Mesenchymal stem cell (in vitro differentiated cells and primary cell): ENCODE results near the gene OR2M5.

Experiments used
- DNase-seq: peaks from one replicate; pipeline ENCODE4 v3.0.0-alpha.2; 2013
- H2AFZ ChIP-seq: one replicate; pipeline ENCODE4 v1.6.1; 2013; ENCODE audit warnings: low read depth, mild to moderate bottlenecking, control low read depth, inconsistent platforms, low read length, moderate library complexity
- H2AK5ac ChIP-seq: 2 replicates; pipeline ENCODE4 v1.6.1; 2013; ENCODE audit warnings: low read length, moderate library complexity, mild to moderate bottlenecking, inconsistent platforms; ENCODE audit not compliant: severe bottlenecking
- H2BK120ac ChIP-seq: one replicate; pipeline ENCODE4 v1.6.1; 2013; ENCODE audit warnings: low read depth, mild to moderate bottlenecking, inconsistent platforms, low read length, moderate library complexity
- H2BK12ac ChIP-seq, 2 experiments: one replicate each; pipeline ENCODE4 v1.6.1; 2013; ENCODE audit warnings: inconsistent platforms in 2 of 2, low read length in 2 of 2, mild to moderate bottlenecking in 2 of 2, moderate library complexity in 2 of 2, control low read depth in 1 of 2
- H2BK15ac ChIP-seq: one replicate; pipeline ENCODE4 v1.6.1; 2013; ENCODE audit warnings: mild to moderate bottlenecking, low read depth, inconsistent platforms; ENCODE audit not compliant: poor library complexity, severe bottlenecking
- H2BK5ac ChIP-seq: 2 replicates; pipeline ENCODE4 v1.6.1; 2013; ENCODE audit warnings: low read depth, mild to moderate bottlenecking, low read length, control low read depth, inconsistent platforms; ENCODE audit not compliant: poor library complexity, severe bottlenecking
- H3K14ac ChIP-seq, 2 experiments: one replicate each; pipeline ENCODE4 v1.6.1; 2013; ENCODE audit warnings: inconsistent platforms in 2 of 2, low read length in 2 of 2, control low read depth in 1 of 2, mild to moderate bottlenecking in 1 of 2, moderate library complexity in 1 of 2
- H3K18ac ChIP-seq, 2 experiments: one replicate each; pipeline ENCODE4 v1.6.1; 2013; ENCODE audit warnings: inconsistent platforms in 2 of 2, low read length in 2 of 2, control low read depth in 1 of 2, low read depth in 1 of 2, mild to moderate bottlenecking in 1 of 2
- H3K23ac ChIP-seq, 2 experiments: one replicate each; pipeline ENCODE4 v1.6.1; 2013; ENCODE audit warnings: inconsistent platforms in 2 of 2, low read length in 2 of 2, mild to moderate bottlenecking in 2 of 2, moderate library complexity in 2 of 2, control low read depth in 1 of 2
- H3K27ac ChIP-seq: 2 replicates; pipeline ENCODE4 v1.5.1; 2013; ENCODE audit warnings: mild to moderate bottlenecking, moderate library complexity, low read length, control low read depth, inconsistent platforms; ENCODE audit not compliant: poor library complexity, severe bottlenecking
- H3K27me3 ChIP-seq, 2 experiments: 2 replicates each; pipeline versions ENCODE4 v1.6.1 to v1.7.0; 2013; ENCODE audit warnings: low read length in 2 of 2, mild to moderate bottlenecking in 2 of 2, moderate library complexity in 2 of 2, control low read depth in 1 of 2, inconsistent platforms in 1 of 2; ENCODE audit not compliant: control insufficient read depth in 1 of 2, insufficient read depth in 1 of 2
- H3K36me3 ChIP-seq, 2 experiments: 2 replicates each; pipeline versions ENCODE4 v1.6.1 to v1.7.0; 2013; ENCODE audit warnings: low read length in 2 of 2, control low read depth in 1 of 2, inconsistent platforms in 1 of 2, low read depth in 1 of 2, mild to moderate bottlenecking in 1 of 2; ENCODE audit not compliant: insufficient read depth in 2 of 2, control insufficient read depth in 1 of 2
- H3K4ac ChIP-seq, 2 experiments: one replicate each; pipeline ENCODE4 v1.6.1; 2013; ENCODE audit warnings: inconsistent platforms in 2 of 2, low read length in 2 of 2, mild to moderate bottlenecking in 2 of 2, moderate library complexity in 2 of 2, control low read depth in 1 of 2, low read depth in 1 of 2
- H3K4me1 ChIP-seq: 2 replicates; pipeline ENCODE4 v1.6.1; 2013; ENCODE audit warnings: low read depth, low read length, control low read depth; ENCODE audit not compliant: control insufficient read depth, insufficient read depth
- H3K4me2 ChIP-seq: 2 replicates; pipeline ENCODE4 v1.6.1; 2013; ENCODE audit warnings: low read length, mild to moderate bottlenecking, inconsistent platforms; ENCODE audit not compliant: poor library complexity, severe bottlenecking
- H3K4me3 ChIP-seq, 2 experiments: 2 replicates each; pipeline versions ENCODE4 v1.5.1 to v1.7.0; 2013; ENCODE audit warnings: low read length in 2 of 2, mild to moderate bottlenecking in 2 of 2, control low read depth in 1 of 2, low read depth in 1 of 2; ENCODE audit not compliant: insufficient read depth in 1 of 2
- H3K79me1 ChIP-seq: replicated peaks from 2 replicates; pipeline ENCODE4 v1.6.1; 2013; ENCODE audit warnings: mild to moderate bottlenecking, control low read depth, low read length, inconsistent platforms; ENCODE audit not compliant: poor library complexity, severe bottlenecking
- H3K9ac ChIP-seq: 2 replicates; pipeline ENCODE4 v1.7.0; 2013; ENCODE audit warnings: mild to moderate bottlenecking, low read length, moderate library complexity
- H3K9me3 ChIP-seq: 2 replicates; pipeline ENCODE4 v1.7.0; 2013; ENCODE audit warnings: mild to moderate bottlenecking, low read length; ENCODE audit not compliant: control insufficient read depth
- H4K8ac ChIP-seq: one replicate; pipeline ENCODE4 v1.6.1; 2013; ENCODE audit warnings: inconsistent platforms, mild to moderate bottlenecking, low read length, moderate library complexity
- H4K91ac ChIP-seq: one replicate; pipeline ENCODE4 v1.6.1; 2013; ENCODE audit warnings: mild to moderate bottlenecking, low read length, inconsistent platforms
- WGBS: methylation state at CpG from one replicate; pipeline ENCODE4 v1.1.7; 2013; ENCODE audit warnings: mixed read lengths; 5-methylcytosine and 5-hydroxymethylcytosine counted together

The OR2M5 gene

DNA sequence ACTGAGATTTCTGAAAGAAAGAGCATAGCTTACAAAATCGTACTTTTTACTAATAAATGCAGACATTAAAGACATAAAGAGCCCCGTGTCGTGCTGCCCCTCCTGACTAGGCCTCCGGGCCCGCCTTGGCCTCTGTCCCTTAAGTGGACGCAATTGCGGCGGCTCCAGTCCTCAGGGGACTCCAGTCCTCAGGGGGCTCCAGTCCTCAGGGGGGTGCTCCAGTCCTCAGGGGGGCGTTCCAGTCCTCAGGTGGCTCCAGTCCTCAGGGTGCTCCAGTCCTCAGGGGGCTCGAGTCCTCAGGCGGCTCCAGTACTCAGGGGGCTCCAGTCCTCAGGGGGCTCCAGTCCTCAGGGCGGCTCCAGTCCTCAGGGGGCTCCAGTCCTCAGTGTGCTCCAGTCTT, 19.1 kb downstream of the OR2M5 start:
- Histone ChIP-seq H2BK12ac (no peak overlapping the region), H3K9me3 (peaks cover 33% of the 10 kb centered on the region), H3K18ac (no peak overlapping the region), H3K27ac (no peak overlapping the region), H3K4me2 (no peak overlapping the region), H2BK15ac (no peak overlapping the region), H2AK5ac (no peak overlapping the region), H3K23ac (no peak overlapping the region), H3K27me3 (no peaks in the 10 kb centered on the region), H3K4me3 (no peak overlapping the region), H3K14ac (no peak overlapping the region), H3K36me3 (no peaks in the 10 kb centered on the region), H3K9ac (no peak overlapping the region), H2AFZ (no peak overlapping the region), H4K91ac (no peak overlapping the region), H4K8ac (no peak overlapping the region), H3K4ac (no peak overlapping the region), H3K79me1 (no peaks in the 10 kb centered on the region), H2BK5ac (no peak overlapping the region), H2BK120ac (no peak overlapping the region), H3K4me1 (no peaks in the 10 kb centered on the region)
- WGBS, result 67% methylated on average over 12 of the region's 12 CpGs
- DNase-seq, result no peak

DNA sequence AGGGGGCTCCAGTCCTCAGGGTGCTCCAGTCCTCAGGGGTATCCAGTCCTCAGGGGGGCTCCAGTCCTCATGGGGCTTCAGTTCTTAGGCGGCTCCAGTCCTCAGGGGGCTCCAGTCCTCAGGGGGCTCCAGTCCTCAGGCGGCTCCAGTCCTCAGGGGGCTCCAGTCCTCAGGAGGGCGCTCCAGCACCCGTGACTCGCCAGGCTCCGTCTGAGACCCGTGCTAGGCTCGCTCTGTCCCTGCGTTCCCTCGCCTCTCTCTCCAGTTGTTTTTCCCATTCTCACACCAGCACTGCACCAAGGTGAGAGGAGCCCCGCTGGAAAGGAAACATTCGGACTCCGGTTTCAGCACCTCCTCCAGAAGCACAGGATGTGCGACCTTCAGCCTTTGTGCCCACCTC, 20.2 kb downstream of the OR2M5 start:
- Histone ChIP-seq H2BK5ac (no peak overlapping the region), H3K18ac (no peak overlapping the region), H3K4me3 (no peak overlapping the region), H3K9me3 (peaks cover 22% of the 10 kb centered on the region), H2AK5ac (no peak overlapping the region), H4K91ac (no peak overlapping the region), H3K14ac (no peak overlapping the region), H3K9ac (no peak overlapping the region), H3K27ac (no peak overlapping the region), H4K8ac (no peak overlapping the region), H2AFZ (peak overlapping the region; percentile 27), H3K4ac (no peak overlapping the region), H2BK12ac (no peak overlapping the region), H3K36me3 (no peaks in the 10 kb centered on the region), H3K4me1 (no peaks in the 10 kb centered on the region), H3K79me1 (no peaks in the 10 kb centered on the region), H3K27me3 (no peaks in the 10 kb centered on the region), H2BK120ac (no peak overlapping the region), H2BK15ac (no peak overlapping the region), H3K4me2 (no peak overlapping the region), H3K23ac (no peak overlapping the region)
- 87% methylated on average over 14 of the region's 14 CpGs for WGBS
- DNase-seq, result no peak

GRCh38 chr1:248174521-248174920, 29.6 kb downstream of the OR2M5 start, which contains the start of gene OR2M2:
TSS of gene OR2M2 (plus strand) at chr1:248174821. CDS start at chr1:248179986, 5,165 bp downstream.
- H2BK12ac ChIP-seq, result no peak within 1 kb of the TSS
- no peak within 1 kb of the TSS for H3K4ac ChIP-seq
- no peak within 1 kb of the TSS for H2AFZ ChIP-seq
- H2BK5ac ChIP-seq, result no peak within 1 kb of the TSS
- H3K14ac ChIP-seq, result no peak within 1 kb of the TSS
- peaks cover 15% of the 10 kb centered on the region for H3K9me3 ChIP-seq
- no peak within 1 kb of the TSS for H3K9ac ChIP-seq
- H4K8ac ChIP-seq, result no peak within 1 kb of the TSS
- no peaks in the 10 kb centered on the region for H3K79me1 ChIP-seq
- no peak within 1 kb of the TSS for H3K27ac ChIP-seq
- H2BK15ac ChIP-seq, result no peak within 1 kb of the TSS
- H2BK120ac ChIP-seq, result no peak within 1 kb of the TSS
- no peak within 1 kb of the TSS for H3K4me3 ChIP-seq
- no peak within 1 kb of the TSS for H2AK5ac ChIP-seq
- no peaks in the 10 kb centered on the region for H3K27me3 ChIP-seq
- no peak within 1 kb of the TSS for H3K4me2 ChIP-seq
- no peak for DNase-seq
- H3K23ac ChIP-seq, result no peak within 1 kb of the TSS
- H3K18ac ChIP-seq, result no peak within 1 kb of the TSS
- H4K91ac ChIP-seq, result no peak within 1 kb of the TSS
- no peaks in the 10 kb centered on the region for H3K36me3 ChIP-seq
- no peaks in the 10 kb centered on the region for H3K4me1 ChIP-seq

GRCh38 chr1:248183996-248184395, 39.0 kb downstream of the OR2M5 start:
- Histone ChIP-seq H2BK12ac (no peak overlapping the region), H3K4me3 (no peak overlapping the region), H3K9me3 (peaks cover 21% of the 10 kb centered on the region), H3K23ac (no peak overlapping the region), H4K91ac (no peak overlapping the region), H2AFZ (no peak overlapping the region), H3K79me1 (no peaks in the 10 kb centered on the region), H2BK15ac (no peak overlapping the region), H3K9ac (no peak overlapping the region), H4K8ac (no peak overlapping the region), H2AK5ac (no peak overlapping the region), H3K4me1 (no peaks in the 10 kb centered on the region), H2BK120ac (no peak overlapping the region), H3K18ac (no peak overlapping the region), H3K27ac (no peak overlapping the region), H3K36me3 (no peaks in the 10 kb centered on the region), H3K4me2 (no peak overlapping the region), H3K4ac (no peak overlapping the region), H3K27me3 (no peaks in the 10 kb centered on the region), H2BK5ac (no peak overlapping the region), H3K14ac (no peak overlapping the region)
- WGBS, result 37% methylated on average over 4 of the region's 7 CpGs
- no peak for DNase-seq
